ENCODE measurements around the gene COL16A1.

COL16A1 gene

DNA sequence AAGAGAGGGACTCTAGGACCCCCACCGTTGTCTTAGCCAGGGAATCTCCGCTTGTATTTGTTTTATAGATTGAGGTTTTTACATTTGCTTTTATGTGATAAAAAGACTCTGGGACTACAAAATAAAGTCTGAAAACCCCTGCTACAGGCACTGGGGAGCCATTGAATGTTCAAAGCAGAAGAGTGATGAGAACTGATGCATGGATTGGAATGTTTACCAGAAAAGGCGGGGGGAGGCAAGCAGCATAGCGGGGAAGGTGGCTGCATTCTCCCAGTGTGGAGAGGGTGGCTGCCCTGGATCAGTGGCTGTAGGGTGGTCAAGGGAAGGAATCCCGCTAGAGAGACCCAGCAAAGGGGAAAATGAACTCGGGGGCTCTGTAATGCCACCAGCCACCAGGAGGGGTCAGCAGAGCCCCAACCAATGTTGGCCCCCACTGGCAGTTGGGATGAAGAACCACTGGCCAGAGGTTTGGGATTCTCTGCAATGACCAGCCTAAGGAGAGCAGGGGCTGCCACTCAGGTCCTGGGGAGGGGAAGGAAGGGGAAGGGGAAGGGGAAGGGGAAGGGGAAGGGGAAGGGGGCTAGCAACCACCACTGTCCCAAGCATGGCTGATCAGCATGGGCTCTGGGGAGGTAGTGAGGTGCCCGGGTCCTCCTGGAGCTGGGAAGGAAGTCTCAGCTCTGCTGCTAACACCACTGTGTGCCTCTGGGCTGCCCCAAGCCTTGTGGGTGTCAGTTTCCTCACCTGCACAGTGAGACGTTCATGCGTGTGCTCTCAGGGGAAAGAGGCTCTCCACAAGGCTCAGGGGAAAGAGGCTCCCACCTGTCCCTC lies 40.0 kb downstream of the COL16A1 start:
- DNase-seq, result peak; percentile 48

- no peak for DNase-seq
These were observed 41.4 kb downstream of the COL16A1 start for GRCh38 chr1:31662463-31662862.

DNA sequence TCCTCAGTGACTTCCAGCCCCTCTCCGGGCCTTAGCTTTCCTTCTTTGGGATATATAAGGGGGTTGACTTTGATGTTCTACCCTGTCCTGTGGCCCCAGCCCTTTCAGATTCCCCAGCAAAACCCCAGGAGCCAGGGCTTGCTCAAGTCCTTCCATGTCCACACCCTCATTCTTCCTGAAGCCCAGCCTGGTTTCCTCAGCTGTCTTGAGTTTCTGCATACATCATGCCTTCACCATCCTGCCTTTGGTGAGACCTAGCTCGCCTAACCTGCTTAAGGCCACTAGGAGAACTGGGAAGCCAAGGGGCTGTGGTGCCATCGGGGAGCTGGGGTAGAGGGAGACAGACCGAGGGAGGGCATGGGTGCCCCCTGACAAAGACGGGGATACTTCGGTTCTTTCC lies 42.0 kb downstream of the COL16A1 start:
- DNase-seq, result no peak

- DNase-seq, result no peak
These were observed 42.9 kb downstream of the COL16A1 start for GRCh38 chr1:31660871-31661455.

GRCh38 chr1:31659889-31660288 lies 43.9 kb downstream of the COL16A1 start:
- no peak for DNase-seq

DNA sequence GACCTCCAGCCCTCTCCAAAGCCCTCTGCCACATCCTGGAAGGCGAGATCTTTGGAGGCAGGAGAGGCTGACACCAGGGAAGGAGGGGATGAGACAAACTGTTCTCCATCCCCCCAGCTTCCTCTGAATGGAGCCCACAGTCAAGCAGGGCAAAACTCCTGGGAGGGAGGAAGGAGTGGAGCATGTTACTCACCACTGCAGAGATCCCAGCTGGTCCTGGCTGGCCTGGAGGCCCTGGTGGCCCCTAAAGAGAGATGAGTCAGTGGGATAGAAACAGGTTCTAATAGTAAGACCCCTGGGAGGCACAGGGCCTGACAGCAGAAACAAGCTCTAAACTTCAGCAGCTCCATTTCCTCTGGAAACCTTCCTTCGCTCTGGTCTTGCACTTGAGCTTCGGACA lies 45.1 kb downstream of the COL16A1 start:
- DNase-seq, result no peak

- DNase-seq, result no peak
These were observed 45.8 kb downstream of the COL16A1 start for GRCh38 chr1:31657972-31658510.

GRCh38 chr1:31657020-31657804 lies 46.6 kb downstream of the COL16A1 start:
- no peak for DNase-seq

DNA sequence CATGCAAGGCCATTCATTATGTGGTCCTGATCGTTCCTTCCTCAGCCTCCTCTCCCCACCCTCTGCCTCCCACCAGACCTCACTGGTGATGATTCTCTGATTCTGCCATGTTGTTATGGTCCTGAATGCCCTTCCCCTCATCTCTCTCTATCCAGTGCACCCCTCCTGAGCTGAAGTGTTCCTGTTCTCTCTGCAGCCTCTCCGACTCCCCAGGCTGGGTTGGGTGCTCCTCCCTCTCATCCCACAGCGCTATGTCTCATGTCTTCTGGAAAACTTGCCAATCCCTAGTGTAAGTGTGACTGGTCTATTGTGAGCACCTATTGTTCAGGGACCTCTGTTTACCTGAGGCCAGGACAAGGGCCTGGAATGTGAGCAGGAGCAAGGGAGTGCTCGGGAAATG lies 48.1 kb downstream of the COL16A1 start:
- no peak for DNase-seq

DNA sequence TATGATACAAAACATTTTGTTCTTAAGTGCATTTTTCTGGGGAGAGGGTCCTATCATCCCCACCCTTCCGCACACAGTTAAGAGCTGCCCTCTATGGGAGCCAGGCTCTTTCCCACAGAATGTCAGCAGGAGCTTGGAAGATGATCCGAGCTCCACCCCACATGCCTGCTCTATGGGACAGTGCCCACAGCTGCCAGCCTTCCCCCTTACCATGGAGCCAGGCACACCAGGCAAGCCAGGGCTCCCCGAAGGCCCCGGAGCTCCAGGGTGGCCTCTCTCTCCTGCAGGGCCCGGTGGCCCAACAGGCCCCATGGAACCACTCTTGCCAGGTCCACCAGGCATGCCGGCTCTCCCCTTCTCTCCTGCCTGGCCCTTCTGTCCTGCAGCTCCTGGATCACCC lies 48.7 kb downstream of the COL16A1 start:
- DNase-seq, result no peak

GRCh38 chr1:31654474-31654776 lies 49.4 kb downstream of the COL16A1 start:
- no peak for DNase-seq

DNA sequence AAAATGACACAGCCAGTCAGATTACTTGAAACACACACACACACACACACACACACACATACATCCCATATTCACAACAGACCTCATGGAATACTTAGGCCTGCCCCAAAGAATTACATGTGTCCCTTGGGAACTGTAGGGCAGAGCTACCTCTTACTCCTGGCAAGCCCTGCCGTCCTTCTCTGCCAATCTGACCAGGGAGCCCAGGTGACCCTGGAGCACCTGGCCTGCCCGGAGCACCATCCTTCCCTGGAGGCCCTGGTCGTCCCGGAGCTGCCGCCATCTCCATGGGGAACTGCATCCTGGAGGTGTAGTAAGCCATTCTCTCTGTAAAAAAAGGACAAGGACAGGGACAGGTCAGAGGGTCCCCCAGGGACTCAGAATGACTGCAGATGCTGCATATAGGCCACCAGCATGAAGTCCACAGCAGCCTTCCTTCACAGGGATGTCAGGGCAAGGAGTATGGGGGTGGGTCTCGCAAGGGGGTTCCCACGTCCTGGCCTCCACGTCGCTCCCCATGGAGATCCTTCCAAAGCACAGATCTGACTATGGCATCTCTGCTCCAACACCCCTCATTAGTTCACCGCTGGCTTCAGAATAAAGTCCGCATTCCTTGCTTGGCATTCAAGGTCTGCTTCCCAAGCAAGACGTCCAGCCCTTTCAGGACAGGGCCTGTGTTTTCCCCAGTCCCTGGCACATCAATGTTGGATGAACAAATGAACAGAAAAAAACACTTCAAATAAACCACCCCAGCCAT lies 49.9 kb downstream of the COL16A1 start:
- DNase-seq, result no peak

DNA sequence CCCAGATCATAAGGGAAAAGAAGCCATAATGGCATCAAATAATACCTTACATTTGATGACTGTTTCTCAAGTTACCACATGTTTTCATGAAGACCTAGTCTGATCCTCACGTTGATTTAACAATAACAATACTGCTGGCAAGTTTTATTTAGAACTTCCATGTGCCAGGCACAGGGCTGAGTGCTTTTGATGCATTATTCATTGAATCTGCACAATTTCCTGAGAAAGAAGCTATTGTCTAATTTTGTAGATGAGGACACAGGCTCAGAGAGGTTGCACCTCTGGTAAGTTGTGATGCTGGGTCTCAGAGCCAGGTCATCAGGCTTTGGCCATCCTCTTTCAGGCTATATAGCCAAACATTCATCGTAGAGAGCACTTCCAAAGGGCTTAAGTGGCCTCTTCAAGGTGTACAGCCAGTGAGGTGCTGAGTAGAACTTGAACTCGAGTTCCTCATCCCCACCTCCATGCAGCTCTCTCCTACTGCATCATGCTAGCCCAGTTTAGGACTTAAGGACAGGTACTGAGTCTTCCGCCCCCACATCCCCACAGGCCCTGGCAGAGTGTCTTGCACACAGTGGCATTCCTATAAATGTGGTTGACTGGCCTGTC lies 50.8 kb downstream of the COL16A1 start:
- DNase-seq, result no peak

- no peak for DNase-seq
These were observed 52.1 kb downstream of the COL16A1 start for GRCh38 chr1:31651766-31652165.

DNA sequence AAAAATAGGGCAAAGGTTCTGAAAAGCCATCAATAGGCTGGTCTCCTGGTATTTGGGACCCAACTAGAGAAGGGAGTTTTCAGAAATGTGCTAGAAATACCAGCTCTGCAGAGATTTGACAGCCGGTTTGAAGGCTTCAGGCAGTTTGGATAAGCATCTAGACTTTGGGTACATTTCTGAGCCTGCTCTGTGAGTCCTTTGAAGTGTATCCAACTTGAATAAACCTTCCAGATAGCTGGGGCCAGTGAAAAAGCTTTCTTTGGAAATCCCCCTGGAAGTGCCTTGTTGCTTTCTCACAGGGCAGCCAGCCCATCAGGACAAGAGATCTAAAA lies 52.8 kb downstream of the COL16A1 start:
- DNase-seq, result no peak

GRCh38 chr1:31650161-31651088 lies 53.4 kb downstream of the COL16A1 start:
- DNase-seq, result no peak

DNA sequence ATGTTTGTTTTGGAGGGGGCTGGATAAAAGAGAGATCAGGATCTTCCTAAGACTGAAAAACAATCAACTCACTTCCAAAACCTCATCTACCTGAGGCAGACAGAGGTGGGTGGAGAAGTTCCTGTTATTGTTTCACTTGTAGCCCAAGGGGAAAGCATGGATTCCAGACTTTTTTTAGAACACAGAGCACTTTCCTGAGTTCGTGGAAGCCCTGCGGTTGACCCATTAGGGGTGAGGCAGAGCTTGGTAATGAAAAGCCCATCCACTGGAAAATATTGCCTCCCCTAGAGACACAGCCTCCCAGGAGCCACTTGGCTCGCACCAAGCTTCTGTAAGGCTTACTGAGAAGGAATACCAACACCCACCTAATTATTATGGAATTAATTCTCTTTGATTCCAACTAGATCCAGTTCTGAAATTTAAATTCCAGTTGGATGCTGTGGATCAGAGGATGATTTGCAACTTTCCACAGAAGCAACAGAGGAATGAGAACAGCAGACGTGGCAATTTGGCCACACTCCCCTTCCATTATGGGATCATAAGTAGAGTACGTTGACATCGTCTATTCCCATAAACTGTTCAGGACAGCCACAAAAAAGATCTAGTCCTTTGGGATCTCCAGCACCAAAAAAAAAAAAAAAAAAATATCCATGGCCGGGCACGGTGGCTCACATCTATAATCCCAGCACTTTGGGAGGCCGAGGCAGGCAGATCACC lies 55.0 kb downstream of the COL16A1 start:
- DNase-seq, result no peak

DNA sequence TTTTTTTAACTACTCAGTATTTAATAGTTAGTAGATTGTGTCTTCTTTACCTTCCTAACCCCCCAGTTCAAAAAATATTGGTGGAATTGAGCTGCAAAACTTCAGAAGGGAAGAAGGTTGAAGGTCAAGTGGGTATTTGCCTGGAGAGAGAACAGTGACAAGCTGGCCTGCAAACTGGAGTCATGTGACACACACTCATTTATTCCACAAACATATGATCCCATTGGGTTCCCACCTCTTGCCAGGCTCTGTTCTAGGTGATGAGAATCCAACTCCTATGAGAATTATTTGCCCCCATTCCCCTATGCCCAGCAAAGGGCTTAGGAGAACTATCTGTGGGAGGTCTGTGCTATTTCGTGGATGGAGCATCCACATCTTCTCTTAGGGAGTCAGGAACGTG lies 55.6 kb downstream of the COL16A1 start:
- no peak for DNase-seq

DNA sequence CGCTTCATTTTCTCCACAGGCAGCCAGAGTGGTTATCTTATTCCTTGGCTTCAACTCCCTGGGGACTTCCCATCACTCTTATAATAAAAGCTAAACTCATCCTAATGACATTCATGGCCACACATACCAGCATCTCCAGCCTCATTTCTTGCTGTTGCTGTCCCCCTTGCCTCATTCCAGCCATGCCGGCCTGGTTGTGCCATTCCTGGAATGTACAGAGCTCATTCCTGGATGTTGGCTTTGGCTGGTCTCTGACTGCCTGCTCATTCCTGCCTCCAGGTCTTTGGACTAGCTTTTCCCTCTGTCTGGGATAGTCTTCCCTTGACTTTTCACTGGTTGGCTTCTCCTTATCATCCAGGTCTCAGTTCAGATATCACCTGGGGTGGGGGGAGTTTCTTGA lies 56.7 kb downstream of the COL16A1 start:
- no peak for DNase-seq

GRCh38 chr1:31646259-31646960 lies 57.4 kb downstream of the COL16A1 start:
- DNase-seq, result no peak
